GM20000 (cell line): ENCODE data around the gene C14orf93.

ENCODE experiments used
- DNase-seq: peaks from one replicate; pipeline ENCODE4 v3.0.0; 2012; ENCODE audit warnings: low spot score
- TF ChIP-seq, protein P1 (sequence below): IDR thresholded peaks from 2 replicates; pipeline ENCODE4 v1.5.1; 2012; ENCODE audit warnings: mild to moderate bottlenecking, control low read depth; ENCODE audit errors: extremely low read depth, missing control alignments

C14orf93 gene

DNA sequence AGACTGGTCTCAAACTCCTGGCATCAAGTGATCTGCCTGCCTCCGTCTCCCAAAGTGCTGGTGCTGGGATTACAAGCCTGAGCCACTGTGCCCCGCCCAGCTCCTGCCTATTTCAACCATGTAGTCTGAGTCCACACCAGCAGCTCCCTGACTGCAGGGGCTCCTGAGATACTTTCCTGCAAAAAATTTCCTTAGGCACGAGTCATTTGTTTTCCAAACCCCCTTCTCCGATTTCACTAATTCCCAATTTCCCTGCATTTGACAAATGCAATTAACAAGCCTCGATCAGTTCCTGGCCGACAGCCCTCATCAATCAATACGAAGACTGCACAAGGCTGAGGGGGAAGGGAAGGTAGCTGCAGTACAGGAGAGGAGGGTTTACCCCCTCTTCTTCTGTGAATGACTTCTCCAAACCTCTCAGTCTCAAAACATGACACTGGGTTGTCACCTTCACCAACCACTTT, 14.7 kb upstream of the C14orf93 start:
- DNase-seq: no peak
- TF ChIP-seq, protein P1, sequence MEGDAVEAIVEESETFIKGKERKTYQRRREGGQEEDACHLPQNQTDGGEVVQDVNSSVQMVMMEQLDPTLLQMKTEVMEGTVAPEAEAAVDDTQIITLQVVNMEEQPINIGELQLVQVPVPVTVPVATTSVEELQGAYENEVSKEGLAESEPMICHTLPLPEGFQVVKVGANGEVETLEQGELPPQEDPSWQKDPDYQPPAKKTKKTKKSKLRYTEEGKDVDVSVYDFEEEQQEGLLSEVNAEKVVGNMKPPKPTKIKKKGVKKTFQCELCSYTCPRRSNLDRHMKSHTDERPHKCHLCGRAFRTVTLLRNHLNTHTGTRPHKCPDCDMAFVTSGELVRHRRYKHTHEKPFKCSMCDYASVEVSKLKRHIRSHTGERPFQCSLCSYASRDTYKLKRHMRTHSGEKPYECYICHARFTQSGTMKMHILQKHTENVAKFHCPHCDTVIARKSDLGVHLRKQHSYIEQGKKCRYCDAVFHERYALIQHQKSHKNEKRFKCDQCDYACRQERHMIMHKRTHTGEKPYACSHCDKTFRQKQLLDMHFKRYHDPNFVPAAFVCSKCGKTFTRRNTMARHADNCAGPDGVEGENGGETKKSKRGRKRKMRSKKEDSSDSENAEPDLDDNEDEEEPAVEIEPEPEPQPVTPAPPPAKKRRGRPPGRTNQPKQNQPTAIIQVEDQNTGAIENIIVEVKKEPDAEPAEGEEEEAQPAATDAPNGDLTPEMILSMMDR: no peak

- TF ChIP-seq, protein P1: no peak
- DNase-seq: no peak
Measured at GRCh38 chr14:23023795-23024152, 13.8 kb upstream of the C14orf93 start.

- TF ChIP-seq, protein P1: no peak
- no peak for DNase-seq
Measured at GRCh38 chr14:23023022-23023794, 13.3 kb upstream of the C14orf93 start.

- TF ChIP-seq, protein P1: no peak
- DNase-seq: no peak
Measured at GRCh38 chr14:23021889-23022442, 12.0 kb upstream of the C14orf93 start.

- no peak for DNase-seq
- TF ChIP-seq, protein P1: no peak
Measured at GRCh38 chr14:23021434-23021833, 11.5 kb upstream of the C14orf93 start.

DNA sequence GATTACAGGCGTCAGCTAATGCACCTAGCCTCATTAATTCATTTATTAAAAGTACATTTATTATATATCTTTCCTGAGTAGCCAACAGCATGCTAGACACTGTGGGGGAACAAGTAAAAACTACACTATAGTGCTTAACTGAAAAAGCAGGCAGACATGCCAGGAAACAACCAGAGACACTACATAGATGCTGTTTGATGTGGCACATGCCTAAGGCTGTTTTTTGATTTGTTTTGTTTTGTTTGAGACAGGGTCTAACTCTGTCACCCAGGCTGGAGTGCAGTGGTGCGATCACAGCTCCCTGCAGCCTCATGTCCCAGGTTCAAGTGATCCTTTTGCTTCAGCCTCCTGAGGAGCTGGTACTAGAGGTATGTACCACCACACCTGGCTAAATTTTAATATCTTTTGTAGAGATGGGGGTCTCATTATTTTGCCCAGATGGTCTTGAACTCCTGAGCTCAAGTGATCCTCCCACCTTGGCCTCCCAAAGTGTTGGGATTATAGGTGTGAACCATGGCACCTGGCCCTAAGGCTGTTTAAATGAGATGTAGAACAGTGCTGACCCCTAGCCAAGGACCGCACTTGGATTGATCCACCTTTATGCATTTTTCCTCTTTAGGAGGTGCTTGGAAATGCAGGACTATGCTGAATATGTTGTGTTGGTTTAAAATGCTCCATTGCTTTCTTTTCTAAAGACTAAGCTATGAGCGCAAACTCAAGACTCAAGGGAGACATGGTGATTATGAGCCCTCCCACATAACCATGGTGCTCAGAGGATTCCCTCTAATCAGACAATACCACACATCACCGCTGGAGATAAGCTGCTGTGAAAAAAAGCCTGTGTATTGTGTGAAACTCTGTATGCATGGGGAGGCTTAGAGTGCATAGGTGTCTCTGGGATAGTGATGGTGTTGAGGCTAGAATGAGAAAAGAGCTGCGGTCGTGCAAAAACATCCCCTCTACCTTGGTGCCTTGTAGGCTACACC, 10.5 kb upstream of the C14orf93 start:
- DNase-seq: no peak

More for the DNA sequence above, 10.5 kb upstream of the C14orf93 start:
- TF ChIP-seq, protein P1: no peak
